ENCODE measurements around the gene ZRANB1.
"Not testable (repeated sequence)": the region's sequence is repeated elsewhere in the genome, so short reads cannot be mapped to it uniquely, and the experiment has no call there.

Gene ZRANB1

DNA sequence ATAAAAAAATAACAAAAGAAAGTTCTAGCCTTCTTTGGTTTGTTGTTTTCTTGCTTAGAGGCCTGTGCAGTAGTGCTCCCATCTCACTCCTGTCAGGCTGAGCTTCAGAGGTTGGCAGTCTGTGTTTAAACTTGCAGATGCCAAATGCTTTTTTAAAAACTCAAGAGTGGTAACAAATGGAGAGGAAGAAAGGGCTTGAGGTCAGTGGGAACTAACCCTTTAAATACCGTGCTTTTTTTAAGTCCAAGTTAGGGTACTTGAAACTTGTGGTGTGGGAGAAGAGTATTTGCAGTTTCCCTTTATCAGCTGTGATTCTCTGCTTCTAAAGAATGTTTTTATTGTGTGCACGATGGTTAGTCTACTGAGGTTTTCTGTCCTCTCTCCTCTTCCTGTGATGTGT is 29.4 kb downstream of the ZRANB1 start:
- DNase-seq, result no peak

DNA sequence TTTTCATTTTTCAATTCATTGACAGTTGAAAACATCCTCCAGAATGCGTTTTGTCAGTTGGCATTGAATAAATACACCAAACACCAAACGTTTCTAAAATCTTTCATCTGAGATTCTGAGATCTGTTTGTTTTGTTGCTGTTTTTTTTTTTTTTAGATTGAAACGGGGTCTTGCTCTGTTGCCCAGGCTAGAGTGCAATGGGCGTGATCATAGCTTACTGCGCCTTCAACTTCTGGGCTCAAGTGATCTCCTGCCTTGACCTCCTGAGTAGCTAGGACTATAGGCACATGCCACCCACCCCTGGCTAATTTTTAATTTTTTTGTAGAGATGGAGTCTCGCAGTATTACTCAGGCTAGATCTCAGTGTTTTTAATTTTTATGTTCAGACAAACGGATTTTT is 30.7 kb downstream of the ZRANB1 start:
- DNase-seq, result no peak

DNA sequence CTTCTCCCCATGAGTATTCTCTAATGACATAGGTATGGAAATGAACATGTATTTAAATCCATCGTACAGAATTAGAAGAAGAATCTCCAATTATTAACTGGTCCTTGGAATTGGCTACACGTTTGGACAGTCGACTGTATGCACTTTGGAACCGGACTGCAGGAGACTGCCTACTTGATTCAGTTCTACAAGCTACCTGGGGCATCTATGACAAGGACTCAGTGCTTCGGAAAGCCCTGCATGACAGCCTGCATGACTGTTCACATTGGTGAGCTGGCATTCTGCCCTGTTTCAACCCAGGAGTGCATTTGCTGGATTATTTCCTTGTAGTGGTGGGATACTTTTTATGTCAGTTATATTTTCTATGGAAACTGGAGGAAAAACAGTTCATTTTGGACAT is 32.2 kb downstream of the ZRANB1 start:
- no peak for DNase-seq

DNA sequence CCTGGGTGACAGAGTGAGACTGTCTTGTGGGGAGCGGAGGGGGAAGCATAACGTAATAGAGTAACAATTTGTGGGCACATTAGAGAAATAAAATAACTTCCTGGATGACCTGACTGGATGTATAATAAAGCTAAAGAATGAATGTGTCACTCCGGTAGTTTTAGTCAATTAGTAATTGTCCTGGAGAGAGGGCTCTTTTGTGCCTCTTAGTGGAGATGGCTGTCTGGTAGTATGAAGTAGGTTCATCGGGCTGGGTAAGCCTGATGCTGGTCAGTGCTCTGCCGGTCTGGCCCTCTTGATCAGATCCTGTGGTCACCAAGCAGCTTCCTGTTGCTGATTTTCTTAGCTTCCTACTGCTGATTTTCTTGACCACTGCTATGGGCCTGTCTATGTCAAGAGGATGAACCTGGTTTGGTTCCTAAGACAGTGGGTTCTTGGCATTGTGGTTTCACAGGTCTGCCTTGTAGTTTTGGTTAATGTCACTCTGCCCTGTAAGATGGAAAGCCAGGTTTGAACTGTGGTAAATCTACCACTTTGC is 34.1 kb downstream of the ZRANB1 start:
- DNase-seq, result no peak

DNA sequence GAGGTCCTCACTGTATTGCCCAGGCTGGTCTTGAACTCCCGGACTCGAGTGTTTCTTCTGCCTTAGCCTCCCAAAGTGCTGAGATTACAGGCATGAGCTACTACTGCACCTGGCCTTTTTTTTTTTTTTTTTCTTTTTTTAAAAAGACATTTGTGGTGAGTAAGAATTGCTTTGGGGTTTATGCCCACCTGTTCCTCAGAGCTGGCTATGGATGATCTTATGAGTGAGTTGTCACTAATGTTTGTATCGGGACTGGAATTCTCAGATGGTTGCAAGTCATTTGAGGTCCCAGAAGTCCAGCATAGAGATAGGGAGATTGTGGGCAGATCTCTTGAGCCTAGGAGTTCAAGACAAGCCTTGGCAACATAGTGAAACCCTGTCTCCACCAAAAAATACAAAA is 35.2 kb downstream of the ZRANB1 start:
- DNase-seq, result no peak

DNA sequence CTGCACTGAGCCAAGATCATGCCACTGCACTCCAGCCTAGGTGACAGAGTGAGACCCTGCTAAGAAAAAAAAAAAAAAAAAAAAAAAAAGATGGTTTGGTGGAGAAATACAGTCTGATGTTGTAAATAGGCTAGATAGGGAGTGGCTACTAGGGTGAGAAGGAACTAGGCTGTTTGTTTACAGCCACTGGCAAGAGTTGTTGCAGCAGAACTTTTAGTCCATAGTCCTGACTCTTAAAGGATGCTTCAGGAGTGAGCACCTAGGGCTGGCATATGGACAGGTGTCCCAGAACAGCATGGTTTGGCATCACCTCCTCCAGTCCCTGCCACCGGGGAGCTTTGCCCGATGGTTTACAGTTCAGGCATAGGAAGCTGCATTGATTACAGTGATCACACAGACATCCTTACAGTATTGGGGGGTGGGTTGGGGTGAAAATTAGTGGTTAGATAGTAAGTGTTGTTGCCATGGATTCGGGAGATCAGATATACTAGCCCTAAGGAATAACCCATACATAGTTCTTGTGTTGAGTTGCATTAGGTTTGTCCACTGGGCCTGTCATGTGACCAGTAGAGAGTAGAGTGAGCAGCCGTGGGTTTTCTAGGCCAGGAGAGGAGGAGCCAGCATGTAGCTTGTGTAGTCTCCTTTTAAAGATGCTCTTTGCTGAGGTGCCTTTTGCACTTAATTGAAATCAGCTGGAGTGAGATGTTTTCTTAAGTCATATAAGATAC is 35.9 kb downstream of the ZRANB1 start:
- DNase-seq, result no peak

DNA sequence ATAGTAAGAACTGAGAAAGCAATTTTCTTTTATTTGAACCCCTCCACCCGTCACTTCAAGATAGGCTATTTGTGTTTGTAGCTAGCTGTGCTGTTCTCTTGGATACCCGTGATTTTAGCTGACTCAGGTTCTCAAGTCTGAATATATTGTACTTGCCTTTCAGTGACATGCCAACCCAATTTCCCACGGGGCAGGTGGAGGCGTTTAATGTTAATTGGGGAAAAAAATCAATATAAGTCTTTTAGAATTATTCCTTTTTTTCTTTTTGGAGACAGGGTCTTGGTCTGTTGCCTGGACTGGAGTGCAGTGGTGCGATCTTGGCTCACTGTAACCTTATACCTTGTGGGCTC is 36.4 kb downstream of the ZRANB1 start:
- DNase-seq, result no peak

DNA sequence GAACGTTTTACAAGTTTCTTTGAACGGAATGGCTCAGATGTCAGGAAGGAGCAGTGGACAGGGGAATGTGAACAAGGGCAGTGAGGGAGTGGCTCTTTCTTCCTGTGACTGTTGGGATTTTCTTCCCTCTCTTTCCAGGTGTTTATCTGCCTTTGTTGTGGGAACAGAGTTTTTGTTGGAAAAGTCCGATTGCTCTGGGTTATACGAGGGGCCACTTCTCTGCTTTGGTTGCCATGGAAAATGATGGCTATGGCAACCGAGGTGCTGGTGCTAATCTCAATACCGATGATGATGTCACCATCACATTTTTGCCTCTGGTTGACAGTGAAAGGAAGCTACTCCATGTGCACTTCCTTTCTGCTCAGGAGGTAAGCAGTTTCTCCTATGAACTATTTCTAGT is 41.4 kb downstream of the ZRANB1 start:
- no peak for DNase-seq

DNA sequence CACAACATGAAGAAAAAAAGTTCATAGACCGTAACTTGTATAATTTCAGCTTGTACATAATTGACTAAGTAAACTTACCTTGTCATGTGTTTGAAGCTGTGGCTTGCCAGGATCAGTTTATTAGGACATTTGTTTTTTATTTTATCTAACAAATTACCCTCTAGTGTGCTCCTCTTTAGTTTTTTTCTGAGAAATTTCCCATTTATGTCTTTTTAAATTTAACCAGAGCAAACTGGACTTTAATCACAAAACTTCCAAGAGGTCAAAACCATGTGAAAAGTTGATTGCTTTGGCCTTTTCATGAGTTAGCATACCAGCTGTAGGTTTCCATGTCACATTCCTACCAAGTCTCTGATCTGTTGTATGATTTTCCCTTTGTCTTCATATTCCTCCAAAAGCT is 42.5 kb downstream of the ZRANB1 start:
- DNase-seq, result no peak

DNA sequence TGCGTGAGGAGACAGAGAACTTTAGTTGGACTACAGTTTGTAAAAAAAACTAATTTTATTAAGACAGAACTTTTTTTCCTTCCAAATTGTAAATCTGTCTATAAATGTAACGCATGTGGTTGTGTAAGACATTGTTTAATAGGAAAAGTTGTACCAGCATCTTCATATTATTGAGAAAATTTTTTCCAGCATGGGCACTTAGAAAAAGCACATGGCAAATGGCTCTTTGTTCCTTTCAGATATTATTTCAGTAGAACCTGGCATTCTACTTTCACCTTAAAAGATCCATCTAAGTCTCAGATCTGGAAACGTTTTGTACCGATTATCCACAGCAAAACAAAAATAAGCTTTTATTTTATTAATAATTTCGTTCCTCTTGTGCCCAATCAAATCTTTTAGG is 43.2 kb downstream of the ZRANB1 start:
- DNase-seq, result no peak

DNA sequence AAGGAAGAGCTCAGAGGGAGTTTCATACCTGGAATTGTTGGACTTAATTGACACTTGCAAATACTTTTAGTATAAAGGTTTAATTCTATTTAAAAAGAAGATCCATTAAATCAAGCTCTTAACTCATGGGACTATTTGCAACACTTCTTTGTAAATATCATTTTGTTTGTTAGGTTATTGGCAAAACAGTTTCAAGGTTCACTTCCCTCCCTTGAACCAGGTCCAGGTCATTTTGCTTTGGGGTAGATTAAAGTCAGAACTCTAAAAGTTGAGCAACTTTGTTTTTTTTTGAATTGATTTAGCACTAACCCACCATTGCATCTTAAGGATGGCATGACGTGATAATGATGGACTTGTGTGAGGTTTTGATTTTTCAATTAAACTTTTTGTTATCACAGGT is 45.9 kb downstream of the ZRANB1 start:
- no peak for DNase-seq

DNA sequence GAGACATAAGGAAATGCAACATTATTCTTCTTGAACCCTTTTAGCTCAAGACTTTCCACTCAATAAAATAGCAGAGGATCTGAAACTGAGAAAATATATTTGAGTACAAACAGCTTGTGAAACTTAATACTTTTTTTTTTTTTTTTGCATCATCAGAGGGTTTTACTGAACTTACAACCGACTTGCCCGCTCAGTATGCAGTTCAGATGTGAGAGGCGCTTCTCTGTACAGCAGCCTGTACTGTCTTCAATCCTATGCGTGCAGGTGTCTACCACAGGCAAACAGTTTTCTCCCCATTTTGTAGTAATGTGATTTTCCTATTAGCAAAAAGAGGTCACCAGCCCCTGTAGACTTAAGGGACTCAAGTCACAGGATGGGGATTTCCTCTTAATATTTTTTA is 46.8 kb downstream of the ZRANB1 start:
- not testable (repeated sequence) for DNase-seq

DNA sequence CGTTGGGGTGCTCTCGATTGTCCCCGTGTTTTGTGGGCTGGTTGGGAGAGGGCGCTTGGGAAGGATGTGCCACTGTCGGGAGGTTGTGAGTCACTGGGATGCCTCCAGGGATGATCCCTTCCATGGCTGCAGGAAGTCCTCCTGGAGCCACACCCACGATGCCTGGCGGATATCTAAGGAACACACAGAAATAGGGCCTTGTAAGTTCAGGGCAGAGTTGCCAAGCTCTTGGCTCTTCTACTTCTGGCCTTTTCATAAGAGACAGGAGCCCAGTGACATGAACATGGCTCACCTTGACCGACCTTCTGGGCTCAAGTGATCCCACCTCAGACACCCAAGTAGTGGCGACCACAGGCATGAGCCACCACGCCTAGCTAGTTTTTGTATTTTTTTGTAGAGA is 47.6 kb downstream of the ZRANB1 start:
- DNase-seq, result no peak

DNA sequence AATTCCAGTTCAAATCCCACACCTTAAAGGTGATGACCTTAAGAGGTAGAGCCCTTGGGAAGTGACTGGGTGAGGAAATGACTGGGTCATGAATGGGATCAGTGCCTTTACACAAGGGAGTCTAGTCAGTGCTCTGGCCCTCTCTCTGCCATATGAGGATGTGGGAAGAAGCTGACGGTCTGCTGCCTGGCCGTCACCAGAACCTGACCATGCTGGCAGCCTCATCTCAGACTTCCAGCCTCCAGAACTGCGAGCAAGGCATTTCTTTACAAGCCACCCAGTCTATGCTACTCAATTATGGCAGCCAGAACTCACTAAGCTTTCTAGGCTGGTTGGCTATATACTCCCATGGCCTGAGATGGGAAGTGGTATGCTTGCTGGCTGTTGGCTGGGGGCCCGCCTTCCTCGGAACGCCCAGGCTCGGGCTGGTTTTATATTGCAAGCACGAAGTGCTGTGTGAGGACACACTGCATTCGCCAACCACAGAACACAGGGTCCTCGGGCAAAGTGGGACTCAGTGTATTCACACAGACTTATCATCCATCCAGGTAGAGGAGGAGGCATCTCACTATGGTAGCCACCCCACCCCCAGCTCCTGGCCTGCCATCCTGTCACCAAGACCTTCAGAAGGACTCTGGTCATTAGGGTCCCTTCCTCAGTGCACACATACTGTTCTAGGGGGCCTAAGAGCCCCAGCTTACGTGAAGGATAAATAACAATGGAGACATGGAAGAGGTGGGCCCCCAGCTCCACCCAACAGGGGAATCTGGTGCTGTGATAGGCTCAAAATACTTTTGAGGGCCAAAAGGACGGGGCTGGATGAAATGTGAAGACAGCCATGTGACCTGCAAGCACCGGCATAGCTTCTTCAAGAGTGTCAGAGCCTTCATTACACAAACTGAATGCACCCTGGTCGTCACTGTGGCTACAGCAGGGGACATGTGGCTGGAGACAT is 49.0 kb downstream of the ZRANB1 start:
- no peak for DNase-seq

DNA sequence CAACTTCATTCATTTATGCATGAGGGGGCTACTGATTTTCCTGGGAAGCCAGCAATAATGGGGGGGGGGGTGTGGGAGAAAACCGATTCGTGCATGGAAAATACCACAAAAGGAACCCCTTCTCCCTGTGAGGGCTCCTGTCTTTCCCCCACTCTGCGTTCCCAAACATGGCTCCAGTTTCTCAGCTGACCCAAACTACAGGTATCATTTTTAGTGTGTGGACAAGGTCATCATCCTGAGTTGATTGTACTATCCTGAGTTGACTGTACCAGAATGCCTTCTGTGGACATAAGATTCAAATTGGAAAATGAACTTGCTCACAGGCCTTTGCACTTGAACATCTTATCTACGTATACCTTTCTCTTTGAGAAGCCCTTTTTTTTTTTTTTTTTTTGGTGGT is 49.9 kb downstream of the ZRANB1 start:
- DNase-seq, result no peak

DNA sequence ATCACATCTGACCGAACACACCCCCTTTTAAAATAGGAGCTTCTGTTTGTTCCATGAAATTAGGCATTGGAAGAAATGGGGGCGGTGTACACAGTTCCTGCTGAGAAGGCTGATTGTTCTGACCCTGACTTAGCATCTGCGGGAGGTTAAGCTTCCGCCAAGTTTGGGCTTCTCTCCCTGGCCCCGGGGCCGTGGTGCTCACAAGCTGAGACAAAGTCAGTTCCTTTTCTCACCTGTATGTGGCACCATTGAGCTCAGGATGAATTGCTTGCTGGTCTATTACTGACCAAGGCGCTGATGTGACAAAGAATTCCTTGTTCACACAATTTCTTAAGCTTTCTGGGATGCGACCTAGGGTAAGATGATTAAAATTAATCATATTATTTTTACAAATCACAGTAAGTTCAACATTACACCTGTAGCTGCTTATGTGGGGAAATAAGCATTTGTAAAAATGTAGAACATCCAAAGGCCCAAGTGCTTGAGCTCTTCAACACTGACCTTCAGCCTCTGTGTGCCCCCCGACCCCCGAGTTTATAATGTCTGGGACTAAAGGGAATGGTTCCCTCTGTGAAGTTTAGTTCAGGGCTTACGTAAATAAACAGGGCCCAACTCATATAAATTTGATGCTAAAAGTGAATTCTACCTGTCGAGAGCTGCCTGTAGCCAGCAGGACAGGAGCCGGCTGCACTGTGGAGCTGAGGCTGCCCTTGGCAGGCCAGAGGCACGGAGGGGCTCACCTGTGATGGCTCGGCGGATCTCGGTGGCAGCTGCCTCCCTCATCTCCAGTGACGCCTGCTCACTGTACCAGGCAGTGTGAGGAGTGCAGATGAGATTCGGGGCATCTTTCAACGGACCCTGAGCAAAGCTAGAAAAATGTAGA is 50.8 kb downstream of the ZRANB1 start:
- no peak for DNase-seq

DNA sequence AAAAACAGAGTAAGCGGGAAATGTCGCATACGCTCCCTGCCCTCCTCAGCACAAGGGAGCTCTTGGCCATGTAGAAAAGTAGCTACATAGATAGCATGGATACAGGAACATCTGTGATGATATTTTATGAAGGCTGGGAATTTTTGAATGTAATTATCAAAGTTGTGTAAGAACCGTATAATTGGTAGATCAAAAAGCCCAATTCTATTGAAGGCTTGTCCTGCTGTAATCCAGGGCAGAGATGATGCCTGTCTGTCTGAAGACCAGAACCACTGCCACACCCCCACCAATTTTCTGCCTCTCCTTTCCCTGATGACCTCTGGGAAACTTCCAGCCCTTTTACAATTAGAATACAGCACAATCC is 51.4 kb downstream of the ZRANB1 start:
- DNase-seq, result no peak

DNA sequence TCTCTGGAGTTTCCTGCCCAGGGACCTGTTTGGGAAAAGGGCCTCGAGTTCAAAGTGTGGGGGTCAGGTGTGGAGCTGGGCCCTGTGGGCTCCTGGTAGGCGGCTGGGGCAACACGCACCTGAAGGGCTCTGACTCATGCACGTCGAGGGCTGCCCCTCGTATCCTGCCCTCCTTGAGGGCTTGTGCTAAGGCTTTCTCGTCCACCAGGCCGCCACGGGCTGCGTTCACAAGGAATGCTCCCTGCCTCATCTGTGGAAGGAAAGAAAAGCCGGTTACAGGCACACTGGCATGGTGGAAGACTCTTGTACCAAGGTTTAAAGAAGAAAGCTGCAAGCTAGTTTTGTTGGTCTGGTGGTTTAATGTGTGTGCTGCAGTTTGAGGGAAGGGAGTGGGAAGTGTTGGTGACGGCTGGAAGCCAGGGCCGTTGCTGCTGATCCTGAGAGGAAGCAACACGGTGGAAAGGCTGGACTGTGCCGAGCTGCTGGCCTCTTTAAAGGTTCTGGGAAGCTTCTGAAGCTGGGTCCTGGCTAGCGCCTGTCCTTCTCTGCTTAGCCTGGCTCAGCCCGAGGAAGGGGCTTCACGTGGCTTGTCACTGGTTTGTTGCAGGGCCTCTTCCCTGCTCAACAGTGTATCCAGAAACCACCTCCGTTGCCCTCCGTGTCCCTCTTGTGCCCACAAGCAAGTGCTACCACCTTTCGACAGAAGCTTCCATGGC is 52.0 kb downstream of the ZRANB1 start:
- DNase-seq, result no peak

DNA sequence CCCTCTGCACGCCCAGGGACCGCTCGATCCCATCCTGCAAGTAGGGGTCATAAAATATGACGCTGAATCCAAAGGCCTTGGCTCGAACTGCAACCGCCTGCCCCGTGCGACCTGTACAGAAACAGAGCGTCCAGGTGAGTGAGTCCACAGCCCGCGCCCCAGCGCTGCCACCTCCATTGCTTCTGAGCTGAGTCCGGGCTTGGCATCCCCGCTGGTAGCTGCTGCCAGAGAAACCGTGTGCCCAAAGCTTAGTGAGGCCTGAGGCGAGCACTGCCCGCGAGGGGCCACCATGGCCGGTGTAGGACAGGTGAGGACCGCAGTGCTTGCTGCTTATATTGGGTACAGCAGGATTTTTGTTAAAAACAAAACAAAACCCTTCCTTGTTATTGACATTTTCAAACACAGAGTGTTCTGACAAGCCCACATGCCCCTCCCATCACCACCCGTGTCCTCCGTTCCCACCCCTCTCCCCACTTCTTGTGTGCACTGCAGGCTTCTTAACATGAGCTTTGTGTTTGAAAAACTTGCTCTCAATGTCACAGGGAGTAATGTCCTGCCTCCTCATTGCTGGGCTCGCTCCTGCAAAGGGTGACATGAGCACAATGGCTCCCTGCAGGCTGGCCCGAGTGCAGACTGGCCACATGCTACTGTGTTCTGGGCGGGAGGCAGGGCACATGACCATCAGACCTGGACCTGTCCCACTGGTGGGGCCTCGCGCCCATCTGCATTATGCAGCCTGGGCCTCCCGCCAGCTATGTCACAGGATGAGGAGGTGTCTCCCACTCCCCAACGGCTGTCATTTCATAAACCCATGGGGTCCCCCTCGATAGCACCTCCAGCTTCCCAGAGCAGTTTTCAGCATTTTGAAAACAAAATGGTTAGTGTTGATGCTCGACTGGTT is 52.9 kb downstream of the ZRANB1 start:
- DNase-seq, result no peak

DNA sequence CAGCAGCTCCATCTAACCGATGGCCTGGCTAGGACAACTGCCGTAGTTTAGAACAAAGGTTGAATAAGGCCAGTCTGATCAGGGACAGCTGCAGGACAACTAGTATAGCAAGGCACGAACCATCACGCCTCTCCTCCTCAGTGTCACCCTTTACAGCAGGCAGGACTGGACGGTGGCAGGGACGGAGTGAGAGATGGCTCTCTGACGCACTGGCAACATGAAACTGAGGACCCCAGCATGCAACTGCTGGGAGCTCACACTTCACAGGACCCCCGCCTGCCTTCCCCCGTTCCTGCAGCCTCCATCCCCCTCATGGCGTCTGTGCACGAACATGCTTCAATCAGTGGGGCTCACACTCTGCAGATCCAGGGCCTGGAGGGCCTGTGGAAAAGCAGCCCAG is 53.7 kb downstream of the ZRANB1 start:
- DNase-seq, result no peak

DNA sequence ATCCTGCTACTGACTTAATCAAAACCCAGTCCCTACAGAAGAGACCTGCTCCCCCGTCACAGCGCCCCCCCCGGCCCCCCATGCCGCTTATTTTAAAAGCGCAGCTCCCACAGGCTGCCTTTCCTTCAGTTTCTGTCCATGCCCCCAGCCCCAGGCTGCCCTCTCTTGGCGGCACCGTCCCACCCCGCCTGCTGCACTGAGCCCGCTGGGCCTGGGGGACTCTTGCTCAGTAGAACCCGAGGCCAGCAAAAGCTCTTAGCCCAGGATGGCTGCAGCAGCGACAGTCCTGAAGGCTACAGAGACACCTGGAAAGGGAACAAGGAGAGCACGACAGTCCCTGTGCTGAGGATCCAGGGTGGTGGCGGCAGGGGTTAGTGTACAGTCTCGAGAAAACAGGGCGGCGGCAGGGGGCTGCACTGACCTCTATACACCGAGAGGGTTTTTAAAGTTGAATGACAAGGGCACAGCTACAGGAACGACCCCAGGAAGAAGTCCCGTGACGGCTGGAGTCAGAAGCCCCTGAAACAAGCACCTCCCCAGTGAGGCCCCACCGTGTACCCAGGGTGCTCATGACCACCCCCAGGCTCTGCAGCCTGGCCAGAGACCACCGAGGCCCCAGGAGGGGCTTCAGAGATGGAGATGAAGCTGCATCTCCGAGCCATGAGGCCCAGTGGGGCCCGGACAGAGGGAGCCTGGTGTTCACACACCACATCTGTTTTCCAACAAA is 54.4 kb downstream of the ZRANB1 start:
- DNase-seq, result no peak

All from NCI-H187 treated with DMSO at 0.1 percent for 48 hours (cell line).